Measurements from ENCODE around the gene FAIM2. TPM values are rescaled to one million over a fixed set of nuclear protein-coding genes. Genes with fewer than 3 reads are reported as not detected.

The FAIM2 gene
- total RNA-seq, 1 donor from 2014 or later: not detected

DNA sequence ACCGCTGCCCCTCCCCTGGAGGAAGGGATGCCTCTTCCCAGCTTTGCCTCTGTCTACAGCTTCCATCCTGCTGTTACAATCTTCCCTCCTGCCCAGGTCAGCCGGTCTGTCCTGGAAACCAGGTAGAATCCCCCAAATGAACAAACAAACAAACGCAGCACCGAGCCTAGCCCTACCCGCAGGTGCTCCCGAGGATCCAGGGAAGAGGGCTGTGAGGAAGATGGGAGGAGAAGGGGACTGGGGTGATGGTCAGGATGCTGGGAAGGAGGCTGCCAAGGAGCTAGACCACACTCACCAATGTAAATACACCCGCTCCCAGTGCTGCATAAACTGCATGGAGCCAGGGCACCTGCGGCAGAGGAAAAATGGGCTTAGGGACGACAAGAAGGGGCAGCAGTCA lies 16.6 kb downstream of the FAIM2 start:
- no peak for DNase-seq (ENCODE audit: low read depth)
- no peak overlapping the region for H3K4me3 ChIP-seq (ENCODE audit: low read depth, low read length)
- TF ChIP-seq, protein P1, sequence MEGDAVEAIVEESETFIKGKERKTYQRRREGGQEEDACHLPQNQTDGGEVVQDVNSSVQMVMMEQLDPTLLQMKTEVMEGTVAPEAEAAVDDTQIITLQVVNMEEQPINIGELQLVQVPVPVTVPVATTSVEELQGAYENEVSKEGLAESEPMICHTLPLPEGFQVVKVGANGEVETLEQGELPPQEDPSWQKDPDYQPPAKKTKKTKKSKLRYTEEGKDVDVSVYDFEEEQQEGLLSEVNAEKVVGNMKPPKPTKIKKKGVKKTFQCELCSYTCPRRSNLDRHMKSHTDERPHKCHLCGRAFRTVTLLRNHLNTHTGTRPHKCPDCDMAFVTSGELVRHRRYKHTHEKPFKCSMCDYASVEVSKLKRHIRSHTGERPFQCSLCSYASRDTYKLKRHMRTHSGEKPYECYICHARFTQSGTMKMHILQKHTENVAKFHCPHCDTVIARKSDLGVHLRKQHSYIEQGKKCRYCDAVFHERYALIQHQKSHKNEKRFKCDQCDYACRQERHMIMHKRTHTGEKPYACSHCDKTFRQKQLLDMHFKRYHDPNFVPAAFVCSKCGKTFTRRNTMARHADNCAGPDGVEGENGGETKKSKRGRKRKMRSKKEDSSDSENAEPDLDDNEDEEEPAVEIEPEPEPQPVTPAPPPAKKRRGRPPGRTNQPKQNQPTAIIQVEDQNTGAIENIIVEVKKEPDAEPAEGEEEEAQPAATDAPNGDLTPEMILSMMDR (conservative IDR thresholded peaks at IDR 0.05; ENCODE audit: low read depth, low read length): no peak

DNA sequence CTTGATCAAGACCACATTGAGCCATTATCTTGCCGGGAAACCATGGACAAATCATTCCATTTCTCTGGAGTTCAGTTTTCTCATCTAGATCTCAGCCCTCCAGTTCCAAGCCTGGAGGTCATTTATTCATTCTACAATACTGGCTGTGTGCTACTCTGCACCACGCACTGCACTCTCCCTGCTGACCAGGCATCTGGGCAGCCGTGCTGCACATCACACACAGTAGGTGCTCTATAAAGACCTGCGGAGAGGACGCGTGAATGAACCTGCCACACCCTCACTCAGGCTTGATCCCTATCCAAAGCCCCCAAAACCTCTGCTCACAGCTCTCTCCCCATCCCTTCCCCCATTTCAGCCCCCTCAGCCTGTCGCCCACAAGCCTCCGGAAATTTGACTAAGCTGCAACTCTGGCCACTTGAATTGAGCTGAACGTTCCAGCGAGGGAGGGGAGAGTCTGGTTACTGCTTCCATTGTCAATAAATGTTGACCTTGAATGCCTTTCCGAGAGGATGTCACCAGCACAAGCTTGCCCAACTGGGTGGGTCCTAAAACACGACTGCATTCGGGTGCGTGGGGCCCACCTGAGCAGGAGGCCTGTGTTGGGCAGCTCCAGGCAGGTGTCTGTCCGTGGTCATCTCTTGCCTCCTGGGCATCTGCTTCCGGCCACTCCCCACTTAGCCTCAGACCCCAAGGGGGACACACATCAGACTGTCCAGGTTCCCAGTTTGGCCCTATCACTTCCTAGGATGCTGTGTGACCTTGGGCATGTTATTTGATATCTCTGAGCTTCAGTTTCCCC lies 17.8 kb downstream of the FAIM2 start:
- TF ChIP-seq, protein P1 (conservative IDR thresholded peaks at IDR 0.05; ENCODE audit: low read depth, low read length): no peak
- DNase-seq (ENCODE audit: low read depth): no peak
- H3K4me3 ChIP-seq (ENCODE audit: low read depth, low read length): no peak overlapping the region

DNA sequence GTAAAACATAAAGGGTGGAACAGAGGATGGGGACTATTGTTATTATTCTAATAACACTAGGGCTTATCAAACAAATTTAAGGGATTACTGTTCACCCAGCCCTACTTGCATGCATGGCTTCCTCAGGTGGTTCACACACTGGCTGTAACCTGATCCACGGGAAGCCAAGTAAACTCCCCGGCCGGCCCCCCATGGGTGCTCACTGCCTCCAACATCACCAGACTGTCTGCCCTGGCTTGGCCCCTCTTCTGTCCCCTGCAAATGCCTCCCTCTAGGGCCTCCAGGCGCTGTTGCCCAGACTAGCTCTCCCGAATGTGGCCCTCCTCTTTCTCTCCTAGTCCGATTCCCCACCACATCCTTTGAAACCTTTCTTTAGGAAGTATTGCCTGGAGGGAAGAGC lies 18.6 kb downstream of the FAIM2 start:
- no peak overlapping the region for H3K4me3 ChIP-seq (ENCODE audit: low read depth, low read length)
- DNase-seq (ENCODE audit: low read depth): no peak
- TF ChIP-seq, protein P1 (conservative IDR thresholded peaks at IDR 0.05; ENCODE audit: low read depth, low read length): no peak

DNA sequence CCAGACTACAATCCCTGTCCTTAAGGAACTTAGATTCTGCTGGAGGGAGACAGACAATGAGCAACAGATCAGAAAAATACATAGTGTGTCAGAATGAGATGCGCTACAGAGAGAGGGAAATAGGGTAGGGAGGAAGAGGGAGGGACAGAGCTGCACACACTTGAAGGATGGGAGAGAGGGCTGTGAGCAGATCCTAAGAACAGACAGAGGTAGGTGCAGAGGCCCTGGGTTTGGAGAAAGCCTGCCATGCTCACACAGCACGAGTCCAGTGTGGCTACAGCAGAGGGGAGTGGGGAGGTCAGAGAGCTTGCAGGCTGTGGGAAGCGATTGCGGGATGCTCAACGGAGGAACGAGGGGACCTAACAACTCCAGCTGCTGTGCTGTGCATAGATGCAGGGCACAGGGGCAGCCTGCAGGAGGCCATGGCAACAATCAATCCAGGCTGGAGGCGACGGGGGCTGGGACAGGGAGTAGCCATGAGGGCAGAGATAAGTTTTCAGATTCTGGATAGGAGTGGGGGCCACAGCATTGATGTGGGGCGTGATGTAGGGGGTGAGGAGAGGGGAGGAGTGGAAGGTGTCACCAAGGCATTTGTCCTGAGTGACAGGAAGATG lies 20.7 kb downstream of the FAIM2 start:
- DNase-seq (ENCODE audit: low read depth): no peak
- TF ChIP-seq, protein P1 (conservative IDR thresholded peaks at IDR 0.05; ENCODE audit: low read depth, low read length): no peak
- H3K4me3 ChIP-seq (ENCODE audit: low read depth, low read length): no peak overlapping the region

DNA sequence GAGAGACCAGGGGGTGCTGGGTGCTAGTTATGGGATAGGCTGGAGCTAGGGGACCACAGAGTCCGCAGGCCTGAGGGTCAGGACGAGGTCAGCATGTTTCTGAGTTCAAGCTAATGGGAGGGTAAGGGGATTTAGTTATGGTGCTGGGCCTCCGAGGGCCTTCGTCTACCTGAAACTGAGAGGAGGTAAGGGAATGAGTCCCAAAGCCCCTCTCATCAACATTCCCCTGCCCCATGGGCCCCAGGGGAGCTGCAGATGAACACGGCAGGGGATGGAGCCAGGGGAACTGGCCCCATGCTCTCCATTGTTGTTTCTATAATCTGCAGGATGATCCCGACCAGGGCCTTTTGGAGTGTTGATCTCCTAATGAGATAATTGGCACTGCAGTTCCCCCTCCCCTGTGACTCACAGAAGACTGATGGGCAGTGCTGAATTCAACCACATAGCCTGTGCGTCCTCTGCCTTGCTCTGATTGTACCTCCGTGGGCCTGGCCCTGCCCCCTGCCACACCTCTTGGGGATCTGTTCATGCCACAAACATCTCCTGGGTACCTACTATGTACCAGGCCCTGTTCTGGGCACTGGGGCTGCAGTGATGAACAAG lies 21.4 kb downstream of the FAIM2 start:
- H3K4me3 ChIP-seq (ENCODE audit: low read depth, low read length): no peak overlapping the region
- TF ChIP-seq, protein P1 (conservative IDR thresholded peaks at IDR 0.05; ENCODE audit: low read depth, low read length): no peak
- no peak for DNase-seq (ENCODE audit: low read depth)

DNA sequence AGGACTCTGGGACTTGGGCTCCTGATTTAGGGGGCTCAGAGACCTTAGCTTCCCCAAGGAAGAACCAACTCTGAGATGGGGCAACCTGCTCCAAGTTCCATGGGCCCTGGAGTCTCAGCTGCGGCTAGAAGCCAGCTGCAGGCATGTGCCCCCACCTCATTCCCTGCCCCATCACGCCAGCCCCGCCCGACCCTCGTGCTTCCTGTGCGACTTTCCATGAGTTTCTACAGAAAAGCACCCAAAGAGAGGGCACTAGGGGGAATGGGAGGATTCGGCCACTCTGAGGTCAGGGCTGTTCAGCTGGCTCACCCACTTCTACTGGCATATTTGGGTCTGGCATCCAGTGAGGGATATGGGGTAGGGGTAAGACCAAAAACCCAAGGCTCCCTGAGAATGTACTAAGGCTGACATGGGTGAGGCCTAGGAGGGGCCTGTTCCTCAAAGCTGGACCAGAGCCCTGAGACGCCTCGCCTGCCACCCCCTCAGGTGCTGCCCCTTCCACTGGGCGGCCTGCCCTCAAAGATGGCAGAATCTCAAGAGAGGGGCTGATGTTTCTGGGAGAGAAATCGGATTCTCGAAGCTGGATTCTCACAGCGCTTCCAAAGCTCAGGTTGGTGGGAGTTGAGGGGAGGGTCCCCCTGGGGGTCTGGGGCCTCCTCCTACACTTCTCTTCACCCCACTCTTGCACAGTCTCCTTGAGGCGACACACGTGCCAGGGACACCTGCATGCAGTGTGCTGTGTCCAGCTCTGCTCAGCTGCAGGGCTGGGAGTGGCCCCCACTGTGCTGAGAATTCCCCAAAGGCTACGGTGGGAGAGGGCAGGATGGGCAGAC lies 22.1 kb downstream of the FAIM2 start:
- H3K4me3 ChIP-seq (ENCODE audit: low read depth, low read length): no peak overlapping the region
- DNase-seq (ENCODE audit: low read depth): no peak
- TF ChIP-seq, protein P1 (conservative IDR thresholded peaks at IDR 0.05; ENCODE audit: low read depth, low read length): no peak
